Neural cell (in vitro differentiated cells): Measurements from ENCODE around the gene CRYBB3. TPM values are rescaled to one million over a fixed set of nuclear protein-coding genes. Genes with fewer than 3 reads are reported as not detected.

ENCODE experiments used
- H2AFZ ChIP-seq: fragments of 200-600, 300-800 bp; sonication (generic), shearing (Covaris generic); 2 replicates; pipeline ENCODE4 v1.6.0; 2014; ENCODE audit warnings: low read depth, mild to moderate bottlenecking, antibody characterized with exemption, low read length, moderate library complexity
- H3F3A ChIP-seq: fragments of 200-600 bp; shearing (Covaris generic); 2 replicates; pipeline ENCODE4 v1.6.1; 2016; ENCODE audit warnings: mild to moderate bottlenecking, moderate library complexity, mixed read lengths, antibody characterized with exemption, low read length; ENCODE audit not compliant: insufficient read depth, poor library complexity, severe bottlenecking
- H3K27ac ChIP-seq: fragments of 200-600, 300-800 bp; sonication (generic), shearing (Covaris generic); 2 replicates; pipeline ENCODE4 v1.5.1; 2014; ENCODE audit warnings: mild to moderate bottlenecking, low read length, moderate library complexity
- H3K27me3 ChIP-seq: fragments of 300-800, 200-600 bp; sonication (generic), shearing (Covaris generic); 2 replicates; pipeline ENCODE4 v1.6.0; 2014; ENCODE audit warnings: mild to moderate bottlenecking, low read depth, low read length, moderate library complexity; ENCODE audit not compliant: insufficient read depth
- H3K36me3 ChIP-seq: fragments of 300-800, 200-600 bp; sonication (generic), shearing (Covaris generic); 2 replicates; pipeline ENCODE4 v1.5.1; 2014; ENCODE audit warnings: mild to moderate bottlenecking, antibody characterized with exemption, low read length, moderate library complexity; ENCODE audit not compliant: insufficient read depth
- H3K4me2 ChIP-seq: fragments of 300-800, 200-600 bp; sonication (generic), shearing (Covaris generic); 2 replicates; pipeline ENCODE4 v1.6.0; 2014; ENCODE audit warnings: mild to moderate bottlenecking, low read length
- H3K4me3 ChIP-seq: fragments of 300-800, 200-600 bp; sonication (generic), shearing (Covaris generic); 2 replicates; pipeline ENCODE4 v1.5.1; 2014; ENCODE audit warnings: mild to moderate bottlenecking, low read length, moderate library complexity
- H3K79me2 ChIP-seq: fragments of 200-600 bp; shearing (Covaris generic); replicated peaks from 2 replicates; pipeline ENCODE4 v1.6.0; 2014; ENCODE audit warnings: mild to moderate bottlenecking, low read length, moderate library complexity; ENCODE audit not compliant: insufficient read depth
- H3K9ac ChIP-seq: fragments of 300-800, 200-600 bp; sonication (generic), shearing (Covaris generic); 2 replicates; pipeline ENCODE4 v1.6.1; 2016; ENCODE audit warnings: mild to moderate bottlenecking, low read length, mixed read lengths
- H3K9me2 ChIP-seq: fragments of 200-600 bp; shearing (Covaris generic); 2 replicates; pipeline ENCODE4 v1.6.1; 2016; ENCODE audit warnings: mild to moderate bottlenecking, low read length, mixed read lengths; ENCODE audit not compliant: insufficient read depth
- H3K9me3 ChIP-seq: fragments of 200-600, 300-800 bp; sonication (generic), shearing (Covaris generic); 2 replicates; pipeline ENCODE4 v1.6.1; 2016; ENCODE audit warnings: mild to moderate bottlenecking, mixed run types, low read length, moderate library complexity, mixed read lengths
- H4K20me1 ChIP-seq: fragments of 200-600 bp; shearing (Covaris generic); 2 replicates; pipeline ENCODE4 v1.6.1; 2016; ENCODE audit warnings: mild to moderate bottlenecking, mixed run types; ENCODE audit not compliant: insufficient read depth
- EP300 ChIP-seq: fragments of 450-650 bp; conservative IDR thresholded peaks from 2 replicates; pipeline ENCODE4 v1.6.1; 2014; ENCODE audit warnings: antibody characterized with exemption, mild to moderate bottlenecking, moderate library complexity; ENCODE audit not compliant: poor library complexity, severe bottlenecking
- EZH2 ChIP-seq: fragments of 200-600, 300-800 bp; shearing (Covaris generic), sonication (generic); IDR thresholded peaks from 2 replicates; pipeline ENCODE4 v1.6.1; 2014; ENCODE audit warnings: antibody characterized with exemption, low read length, borderline replicate concordance, mild to moderate bottlenecking; ENCODE audit not compliant: insufficient read depth, poor library complexity, severe bottlenecking
- MXI1 ChIP-seq: fragments of 450-650 bp; conservative IDR thresholded peaks from 2 replicates; pipeline ENCODE4 v1.6.1; 2014; ENCODE audit warnings: antibody characterized with exemption, mild to moderate bottlenecking; ENCODE audit not compliant: poor library complexity, severe bottlenecking
- POLR2AphosphoS5 ChIP-seq: IDR thresholded peaks from 2 replicates; pipeline ENCODE4 v1.6.1; 2012
- RAD21 ChIP-seq: fragments of 450-650 bp; conservative IDR thresholded peaks from 2 replicates; pipeline ENCODE4 v1.6.1; 2014; ENCODE audit warnings: antibody characterized with exemption, mild to moderate bottlenecking, moderate library complexity
- SMC3 ChIP-seq: fragments of 450-650 bp; conservative IDR thresholded peaks from 2 replicates; pipeline ENCODE4 v1.6.1; 2014; ENCODE audit warnings: antibody characterized with exemption, mild to moderate bottlenecking, moderate library complexity; ENCODE audit not compliant: poor library complexity
- TAF1 ChIP-seq: IDR thresholded peaks from 2 replicates; pipeline ENCODE4 v1.6.1; 2012; ENCODE audit warnings: low read depth
- polyA plus RNA-seq: library from polyadenylated mRNA; depleted of rRNA; stranded (reverse); fragments of >200 nt; gene quantifications from 2 replicates; pipeline ENCODE4 v1.2.3, GENCODE V29; 2014
- TF ChIP-seq, protein P1 (sequence below): IDR thresholded peaks from 2 replicates; pipeline ENCODE4 v1.6.1; 2012; ENCODE audit warnings: borderline replicate concordance
- TF ChIP-seq, protein P2 (sequence below): fragments of 450-650 bp; IDR thresholded peaks from 2 replicates; pipeline ENCODE4 v1.5.1; 2014; ENCODE audit warnings: antibody characterized with exemption, mild to moderate bottlenecking, moderate library complexity; ENCODE audit not compliant: poor library complexity, severe bottlenecking

Gene CRYBB3
- polyA plus RNA-seq, 1 donor from 2014 or later: not detected

DNA sequence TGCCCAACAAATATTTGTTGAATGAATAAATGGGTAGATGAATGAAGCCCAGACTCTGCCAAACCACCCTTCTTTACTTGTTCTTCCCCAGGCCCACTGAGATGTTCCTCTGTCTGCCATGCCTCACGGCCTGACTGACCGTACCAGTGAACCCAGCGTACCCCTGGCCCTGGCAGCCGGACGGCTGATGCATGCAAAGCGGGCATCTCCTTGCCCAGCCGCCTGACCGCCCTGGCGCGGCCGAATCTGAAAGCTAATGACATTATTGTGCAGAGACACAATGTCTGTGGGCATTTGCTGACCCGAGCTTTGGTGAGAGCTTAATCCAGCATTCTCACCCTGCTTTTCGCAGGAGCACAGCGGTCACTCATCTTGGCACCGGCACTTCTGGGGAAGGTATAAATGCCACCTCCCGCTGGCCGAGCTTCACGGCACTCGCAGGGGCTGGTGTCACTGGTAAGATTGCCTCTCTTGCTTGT lies 19.6 kb downstream of the CRYBB3 start, which contains the start of gene CRYBB2:
Gene CRYBB2, plus strand, starts transcription at position 429 of the 479 bp plus-strand sequence. CDS start 1,791 bp downstream, outside the sequence.
- Histone ChIP-seq H3K9me3 (no peaks in the 10 kb centered on the region), H3K9ac (no peak within 1 kb of the TSS)

DNA sequence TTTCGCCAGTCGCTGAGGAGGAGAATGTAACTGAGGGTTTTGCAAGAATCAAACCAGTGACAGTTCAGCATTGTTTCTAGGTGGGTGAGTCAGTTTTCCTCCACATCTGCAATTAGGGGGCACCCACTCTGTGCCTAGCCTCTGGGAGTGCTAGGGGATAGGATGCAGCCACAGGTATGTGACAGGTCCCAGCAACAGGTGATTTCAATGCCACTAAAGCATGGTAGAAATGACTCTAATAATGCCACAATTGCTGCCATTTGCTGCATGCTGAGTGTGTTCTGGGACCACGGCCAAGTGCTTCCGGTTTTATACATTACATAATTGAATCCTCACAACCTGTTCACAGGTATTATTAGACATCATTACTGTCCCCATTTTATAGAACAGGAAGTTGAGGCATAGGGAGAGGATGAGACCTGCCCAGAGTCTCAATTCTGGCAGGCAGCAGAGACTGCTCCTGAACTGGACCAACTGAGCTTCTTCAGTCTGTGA lies 20.3 kb downstream of the CRYBB3 start:
- Histone ChIP-seq H3K79me2 (no peaks in the 10 kb centered on the region), H3K27ac (no peak overlapping the region), H3K9ac (no peak overlapping the region), H3K4me2 (no peak overlapping the region), H3K27me3 (no peaks in the 10 kb centered on the region), H3K9me2 (no peaks in the 10 kb centered on the region), H3K36me3 (no peaks in the 10 kb centered on the region), H2AFZ (no peak overlapping the region), H3K9me3 (no peaks in the 10 kb centered on the region), H4K20me1 (no peaks in the 10 kb centered on the region), H3K4me3 (no peak overlapping the region), H3F3A (no peaks in the 10 kb centered on the region)
- TF ChIP-seq, protein P1, sequence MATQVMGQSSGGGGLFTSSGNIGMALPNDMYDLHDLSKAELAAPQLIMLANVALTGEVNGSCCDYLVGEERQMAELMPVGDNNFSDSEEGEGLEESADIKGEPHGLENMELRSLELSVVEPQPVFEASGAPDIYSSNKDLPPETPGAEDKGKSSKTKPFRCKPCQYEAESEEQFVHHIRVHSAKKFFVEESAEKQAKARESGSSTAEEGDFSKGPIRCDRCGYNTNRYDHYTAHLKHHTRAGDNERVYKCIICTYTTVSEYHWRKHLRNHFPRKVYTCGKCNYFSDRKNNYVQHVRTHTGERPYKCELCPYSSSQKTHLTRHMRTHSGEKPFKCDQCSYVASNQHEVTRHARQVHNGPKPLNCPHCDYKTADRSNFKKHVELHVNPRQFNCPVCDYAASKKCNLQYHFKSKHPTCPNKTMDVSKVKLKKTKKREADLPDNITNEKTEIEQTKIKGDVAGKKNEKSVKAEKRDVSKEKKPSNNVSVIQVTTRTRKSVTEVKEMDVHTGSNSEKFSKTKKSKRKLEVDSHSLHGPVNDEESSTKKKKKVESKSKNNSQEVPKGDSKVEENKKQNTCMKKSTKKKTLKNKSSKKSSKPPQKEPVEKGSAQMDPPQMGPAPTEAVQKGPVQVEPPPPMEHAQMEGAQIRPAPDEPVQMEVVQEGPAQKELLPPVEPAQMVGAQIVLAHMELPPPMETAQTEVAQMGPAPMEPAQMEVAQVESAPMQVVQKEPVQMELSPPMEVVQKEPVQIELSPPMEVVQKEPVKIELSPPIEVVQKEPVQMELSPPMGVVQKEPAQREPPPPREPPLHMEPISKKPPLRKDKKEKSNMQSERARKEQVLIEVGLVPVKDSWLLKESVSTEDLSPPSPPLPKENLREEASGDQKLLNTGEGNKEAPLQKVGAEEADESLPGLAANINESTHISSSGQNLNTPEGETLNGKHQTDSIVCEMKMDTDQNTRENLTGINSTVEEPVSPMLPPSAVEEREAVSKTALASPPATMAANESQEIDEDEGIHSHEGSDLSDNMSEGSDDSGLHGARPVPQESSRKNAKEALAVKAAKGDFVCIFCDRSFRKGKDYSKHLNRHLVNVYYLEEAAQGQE: no peak
- TF ChIP-seq TAF1 (no peak), EP300 (no peak)
- TF ChIP-seq, protein P2, sequence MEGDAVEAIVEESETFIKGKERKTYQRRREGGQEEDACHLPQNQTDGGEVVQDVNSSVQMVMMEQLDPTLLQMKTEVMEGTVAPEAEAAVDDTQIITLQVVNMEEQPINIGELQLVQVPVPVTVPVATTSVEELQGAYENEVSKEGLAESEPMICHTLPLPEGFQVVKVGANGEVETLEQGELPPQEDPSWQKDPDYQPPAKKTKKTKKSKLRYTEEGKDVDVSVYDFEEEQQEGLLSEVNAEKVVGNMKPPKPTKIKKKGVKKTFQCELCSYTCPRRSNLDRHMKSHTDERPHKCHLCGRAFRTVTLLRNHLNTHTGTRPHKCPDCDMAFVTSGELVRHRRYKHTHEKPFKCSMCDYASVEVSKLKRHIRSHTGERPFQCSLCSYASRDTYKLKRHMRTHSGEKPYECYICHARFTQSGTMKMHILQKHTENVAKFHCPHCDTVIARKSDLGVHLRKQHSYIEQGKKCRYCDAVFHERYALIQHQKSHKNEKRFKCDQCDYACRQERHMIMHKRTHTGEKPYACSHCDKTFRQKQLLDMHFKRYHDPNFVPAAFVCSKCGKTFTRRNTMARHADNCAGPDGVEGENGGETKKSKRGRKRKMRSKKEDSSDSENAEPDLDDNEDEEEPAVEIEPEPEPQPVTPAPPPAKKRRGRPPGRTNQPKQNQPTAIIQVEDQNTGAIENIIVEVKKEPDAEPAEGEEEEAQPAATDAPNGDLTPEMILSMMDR: no peak

More for the DNA sequence above, 19.6 kb downstream of the CRYBB3 start, which contains the start of gene CRYBB2:
- no peak within 1 kb of the TSS for H2AFZ ChIP-seq
- H4K20me1 ChIP-seq: no peaks in the 10 kb centered on the region
- H3K4me3 ChIP-seq: no peak within 1 kb of the TSS
- H3K27me3 ChIP-seq: no peaks in the 10 kb centered on the region
- no peak within 1 kb of the TSS for H3K4me2 ChIP-seq
- no peaks in the 10 kb centered on the region for H3K79me2 ChIP-seq
- TF ChIP-seq POLR2AphosphoS5: no peak
- TF ChIP-seq, protein P1: no peak
- TF ChIP-seq RAD21: no peak
- TF ChIP-seq, protein P2: no peak
- TF ChIP-seq MXI1: no peak
- TF ChIP-seq TAF1: no peak
- no peak for TF ChIP-seq SMC3
- no peak for TF ChIP-seq EP300
- no peak for TF ChIP-seq EZH2
- H3K9me2 ChIP-seq: no peaks in the 10 kb centered on the region
- no peak within 1 kb of the TSS for H3K27ac ChIP-seq
- H3F3A ChIP-seq: no peaks in the 10 kb centered on the region
- H3K36me3 ChIP-seq: no peaks in the 10 kb centered on the region
